Glomerular visceral epithelial cell (primary cell): Measurements from ENCODE around the gene RPTOR.

ENCODE experiments used
- DNase-seq: peaks from one replicate; pipeline ENCODE4 v3.0.0-alpha.2; 2016; ENCODE audit errors: extremely low spot score

The RPTOR gene

GRCh38 chr17:80816241-80817103, 271.8 kb downstream of the RPTOR start:
- DNase-seq = no peak

- DNase-seq = no peak
These were observed 272.7 kb downstream of the RPTOR start for GRCh38 chr17:80817321-80817845.

DNA sequence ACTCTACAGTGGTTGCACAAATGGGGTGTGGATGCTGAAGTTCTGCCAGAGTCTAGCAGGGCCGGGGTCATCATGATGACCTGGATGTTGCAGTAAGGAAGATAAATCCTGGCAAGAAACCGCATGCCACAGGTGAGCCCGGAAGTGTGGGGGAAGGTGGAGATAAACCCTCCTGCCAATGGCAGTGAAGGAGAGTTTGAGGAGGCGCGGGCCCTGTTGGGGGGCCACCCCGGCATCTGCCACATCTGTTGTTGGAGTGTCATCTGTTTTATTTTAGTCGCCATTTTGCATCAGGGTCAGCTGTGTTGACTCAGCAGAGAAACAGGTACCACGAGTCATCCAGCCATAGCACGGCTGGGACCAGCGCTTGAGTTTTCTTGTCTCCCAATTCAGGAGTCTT, 273.2 kb downstream of the RPTOR start:
- no peak for DNase-seq

DNA sequence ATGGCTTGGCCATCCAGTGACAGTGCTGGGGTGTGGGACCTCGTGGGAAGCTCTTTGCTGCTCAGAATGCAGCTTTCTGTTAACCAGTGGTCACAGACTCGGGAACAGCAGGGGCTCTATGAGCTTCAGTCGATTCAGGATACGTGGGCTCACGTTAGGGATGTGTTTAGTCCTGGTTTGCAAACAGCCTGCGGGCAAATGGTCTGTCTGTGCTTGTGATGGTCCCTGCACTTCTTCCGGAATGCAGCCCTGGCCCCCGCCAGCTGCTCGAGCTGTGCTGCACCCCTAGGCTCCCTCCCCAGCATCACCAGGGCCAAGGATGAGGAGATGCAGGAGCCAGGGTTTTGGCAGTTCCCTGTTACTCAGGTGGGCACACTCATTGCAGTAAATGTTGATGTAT, 274.2 kb downstream of the RPTOR start:
- DNase-seq = no peak

DNA sequence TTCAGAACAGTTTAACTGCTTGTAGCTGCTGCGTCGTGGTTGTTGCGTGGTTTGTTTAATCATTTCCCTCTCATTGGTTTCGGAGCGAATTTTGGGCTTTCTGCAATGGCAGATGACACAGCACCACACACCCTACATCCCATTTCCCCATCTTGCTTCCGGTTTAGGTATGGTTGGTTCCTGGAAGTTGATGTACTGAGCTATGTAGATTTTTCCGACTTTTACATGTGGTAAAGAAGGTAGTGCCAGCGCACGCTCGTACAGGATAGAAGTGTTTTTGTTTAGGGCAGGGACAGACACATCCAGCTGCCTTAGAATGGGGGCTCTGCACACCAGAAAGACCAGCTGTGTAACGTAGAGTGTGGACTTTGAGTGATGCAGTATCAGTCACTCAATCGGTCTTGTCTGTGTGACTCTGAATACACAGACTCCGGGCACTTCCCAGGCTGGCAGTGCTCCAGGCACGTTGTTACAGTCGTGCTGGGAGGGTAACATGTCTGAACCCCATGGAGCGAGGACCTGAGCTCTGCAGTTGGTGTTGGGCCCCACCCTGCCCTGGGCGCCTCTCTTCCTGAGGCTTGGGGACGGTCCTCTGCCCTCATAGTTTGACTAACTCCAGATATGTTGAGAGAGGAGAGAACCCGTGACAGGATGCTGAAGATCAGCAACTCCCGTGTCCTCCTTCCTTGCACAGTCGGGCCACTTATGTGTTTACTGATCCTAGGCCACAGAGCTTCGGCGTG, 275.0 kb downstream of the RPTOR start:
- DNase-seq = no peak

- no peak for DNase-seq
These were observed 275.7 kb downstream of the RPTOR start for GRCh38 chr17:80820331-80820730.

DNA sequence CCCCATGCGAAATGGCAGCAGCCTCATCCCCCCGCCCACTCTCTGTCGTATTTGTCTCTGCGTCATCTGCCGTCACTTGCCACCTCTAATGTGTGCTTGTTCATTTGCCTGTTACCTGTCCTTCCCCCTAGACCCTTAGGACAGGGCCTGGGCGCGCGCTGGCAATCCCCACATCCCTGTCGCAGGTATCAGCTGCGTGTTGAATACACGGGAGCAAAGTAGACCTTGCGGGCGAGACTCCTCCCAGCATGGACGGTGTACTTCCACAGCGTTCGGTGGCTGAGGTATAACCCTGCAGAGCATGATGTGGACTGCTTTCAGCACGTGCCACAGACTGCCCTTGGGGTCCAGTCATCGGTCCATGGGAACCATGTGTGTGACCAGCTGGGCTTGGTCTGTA, 276.9 kb downstream of the RPTOR start:
- DNase-seq = no peak

- DNase-seq = no peak
These were observed 277.5 kb downstream of the RPTOR start for GRCh38 chr17:80822021-80822699.

- no peak for DNase-seq
These were observed 278.2 kb downstream of the RPTOR start for GRCh38 chr17:80822700-80823410.

- DNase-seq = no peak
These were observed 280.2 kb downstream of the RPTOR start for GRCh38 chr17:80824549-80825470.

- no peak for DNase-seq
These were observed 281.1 kb downstream of the RPTOR start for GRCh38 chr17:80825471-80826345.

- DNase-seq = no peak
These were observed 281.8 kb downstream of the RPTOR start for GRCh38 chr17:80826346-80826954.

DNA sequence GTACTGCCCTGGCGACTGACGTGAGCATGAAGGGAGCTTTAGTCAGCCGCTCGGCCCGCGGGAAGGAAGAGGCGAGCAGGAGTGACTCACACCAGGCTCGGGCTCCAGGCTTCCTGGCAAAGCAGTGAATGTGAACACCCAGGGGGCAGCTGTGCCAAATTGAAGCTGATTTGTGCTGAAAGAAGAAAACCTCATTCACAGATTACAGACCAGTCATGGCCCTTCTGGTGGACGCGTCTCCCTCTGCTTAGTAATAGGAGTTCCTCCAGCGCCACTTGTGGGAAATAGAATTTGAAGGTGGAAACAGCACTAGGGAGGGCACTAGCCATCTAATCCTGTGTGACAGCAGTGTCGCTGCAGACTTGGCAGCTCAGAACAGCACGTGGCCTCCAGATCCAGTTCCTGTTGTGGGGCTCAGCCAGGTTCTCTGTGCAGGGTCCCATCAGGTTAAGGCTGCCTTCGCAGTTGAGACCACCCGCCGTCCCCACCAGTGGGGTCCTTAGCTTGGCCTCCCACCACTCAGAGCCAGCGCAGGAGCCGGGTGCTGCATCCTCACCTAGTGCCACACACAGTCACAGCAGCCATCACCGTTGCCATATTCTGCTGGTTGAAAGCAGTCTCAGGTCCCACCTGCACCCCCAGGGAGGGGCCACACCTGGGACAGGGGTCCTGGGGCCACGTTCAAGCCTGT, 282.5 kb downstream of the RPTOR start:
- DNase-seq = peak; percentile 89

DNA sequence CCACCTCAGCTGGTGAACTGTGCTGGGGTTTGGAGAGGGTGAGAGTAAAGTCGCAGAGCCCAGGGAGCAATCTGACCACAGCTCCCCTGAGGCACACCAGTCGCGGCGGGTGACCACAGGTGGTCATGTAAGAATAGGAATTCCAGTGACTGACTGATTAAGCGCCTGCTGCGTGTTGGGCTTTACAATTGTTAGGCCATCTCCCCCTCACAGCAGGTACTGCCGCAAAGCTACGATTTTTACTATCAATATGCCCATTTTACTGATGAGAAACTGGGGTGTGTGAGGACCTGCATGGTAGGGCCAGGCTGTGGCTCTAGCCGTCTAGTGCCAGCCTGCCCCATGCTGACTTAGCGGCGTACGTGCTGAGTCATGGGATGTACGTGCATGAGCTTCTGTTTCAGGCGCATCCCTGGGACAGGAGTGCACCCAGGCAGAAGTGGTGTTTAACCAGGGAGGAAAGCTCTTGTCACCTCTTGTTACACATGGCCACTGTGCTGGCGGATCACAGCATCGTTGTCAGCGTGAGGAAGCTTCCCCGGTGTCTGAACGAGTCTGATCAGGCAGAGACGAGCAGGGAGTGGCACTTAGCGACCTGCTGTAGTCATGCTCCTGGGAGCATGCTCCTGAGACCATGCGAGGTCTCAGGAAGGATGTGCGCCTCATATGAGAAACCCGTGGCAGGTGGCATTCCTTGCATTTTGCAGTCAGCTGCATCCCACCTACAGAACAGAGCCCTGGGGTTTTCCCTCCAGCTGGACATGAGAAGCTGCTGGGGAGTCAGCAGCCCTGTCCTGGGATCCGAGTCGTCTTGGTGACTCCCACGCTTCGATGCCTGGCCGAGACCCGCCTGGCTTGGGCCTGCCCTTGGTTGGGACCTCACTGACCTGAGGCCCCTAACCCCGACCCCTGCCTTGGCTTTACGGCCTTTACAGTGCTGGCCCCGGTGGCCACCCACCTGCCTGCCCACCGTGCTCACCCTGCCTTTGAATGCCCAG, 283.3 kb downstream of the RPTOR start:
- peak; percentile 23 for DNase-seq

GRCh38 chr17:80829166-80829813, 284.7 kb downstream of the RPTOR start:
- no peak for DNase-seq

- DNase-seq = no peak
These were observed 285.6 kb downstream of the RPTOR start for GRCh38 chr17:80830020-80830780.
